ENCODE measurements around the gene WDR5.

Gene WDR5

GRCh38 chr9:134154262-134154701 lies 18.4 kb downstream of the WDR5 start:
- no peak overlapping the region for H3K4me3 ChIP-seq (ENCODE audit: low read depth, low read length)
- no peak for TF ChIP-seq CTCF (IDR thresholded peaks at IDR 0.05; ENCODE audit: low read depth, low read length)

- no peak for TF ChIP-seq CTCF (IDR thresholded peaks at IDR 0.05; ENCODE audit: low read depth, low read length)
- H3K4me3 ChIP-seq (ENCODE audit: low read depth, low read length) = no peak overlapping the region
Observed at GRCh38 chr9:134155812-134156377, 20.0 kb downstream of the WDR5 start.

- TF ChIP-seq CTCF (IDR thresholded peaks at IDR 0.05; ENCODE audit: low read depth, low read length) = no peak
- no peak overlapping the region for H3K4me3 ChIP-seq (ENCODE audit: low read depth, low read length)
Observed at GRCh38 chr9:134156564-134157377, 20.9 kb downstream of the WDR5 start.

GRCh38 chr9:134157378-134157885 lies 21.6 kb downstream of the WDR5 start:
- no peak for TF ChIP-seq CTCF (IDR thresholded peaks at IDR 0.05; ENCODE audit: low read depth, low read length)
- H3K4me3 ChIP-seq (ENCODE audit: low read depth, low read length) = no peak overlapping the region

- H3K4me3 ChIP-seq (ENCODE audit: low read depth, low read length) = no peak overlapping the region
Observed at GRCh38 chr9:134158242-134158641, 22.4 kb downstream of the WDR5 start.

GRCh38 chr9:134158753-134159392 lies 23.0 kb downstream of the WDR5 start:
- TF ChIP-seq CTCF (IDR thresholded peaks at IDR 0.05; ENCODE audit: low read depth, low read length) = no peak
- no peak overlapping the region for H3K4me3 ChIP-seq (ENCODE audit: low read depth, low read length)

More at GRCh38 chr9:134158242-134158641, 22.4 kb downstream of the WDR5 start:
- TF ChIP-seq CTCF (IDR thresholded peaks at IDR 0.05; ENCODE audit: low read depth, low read length) = no peak

All from WI38 (cell line).